Gastrocnemius medialis (tissue), 4 donors: ENCODE measurements around the gene DNAJA3. TPM values are rescaled to one million over a fixed set of nuclear protein-coding genes. Genes with fewer than 3 reads are reported as not detected.
A peak's percentile ranks its signal among the peaks of the same experiment; 100 is the strongest.

Experiments
- ATAC-seq, 2 donors: fragments of 150-250 bp; one replicate each; pipeline ENCODE4 v1.9.1; 2016
- DNase-seq, 2 donors: peaks; one replicate each; pipeline ENCODE4 v3.0.0-alpha.2; 2019
- H3K27ac ChIP-seq, 4 donors: fragments of 200-600 bp; sonication (generic); 1 replicate in 1 of 4; 2 replicates in 3 of 4; pipeline ENCODE4 v1.5.1; 2016 to 2018; ENCODE audit warnings: mild to moderate bottlenecking in 2 of 4, moderate library complexity in 1 of 4
- H3K27me3 ChIP-seq, 3 donors: fragments of 200-600 bp; sonication (generic) in 2 of 3; 1 replicate in 1 of 3; 2 replicates in 2 of 3; pipeline versions ENCODE4 v1.5.1 to v1.6.0; 2016 to 2019; ENCODE audit warnings: mild to moderate bottlenecking in 1 of 3, moderate library complexity in 1 of 3
- H3K36me3 ChIP-seq, 2 donors: fragments of 200-600 bp; sonication (generic) in 1 of 2; one replicate each; pipeline ENCODE4 v1.5.1; 2017 to 2018
- H3K4me1 ChIP-seq, 2 donors: fragments of 200-600 bp; sonication (generic) in 1 of 2; one replicate each; pipeline ENCODE4 v1.5.1; 2016 to 2017; ENCODE audit warnings: mild to moderate bottlenecking in 2 of 2
- H3K4me3 ChIP-seq, 4 donors: fragments of 200-600 bp; sonication (generic) in 3 of 4; 1 replicate in 1 of 4; 2 replicates in 3 of 4; pipeline ENCODE4 v1.5.1; 2016 to 2019; ENCODE audit warnings: mild to moderate bottlenecking in 2 of 4
- H3K9me3 ChIP-seq, 3 donors: fragments of 200-600 bp; sonication (generic) in 2 of 3; 1 replicate in 1 of 3; 2 replicates in 2 of 3; pipeline ENCODE4 v1.5.1; 2016 to 2019
- POLR2A ChIP-seq, 2 donors: fragments of 450-650 bp; IDR thresholded peaks; one replicate each; pipeline ENCODE4 v1.6.1; 2017; ENCODE audit warnings: antibody characterized with exemption in 2 of 2, mild to moderate bottlenecking in 2 of 2, moderate library complexity in 2 of 2
- in situ Hi-C, 4 donors: fragments of 200-750 bp; cut with MboI; loops; one replicate each; pipeline versions ENCODE4 v1.15.0 to v1.8.0; 2017; ENCODE audit warnings: low sequenced_read_pairs in 4 of 4
- intact Hi-C: fragments of 100-400 bp; cut with DNase I; formaldehyde crosslinking; loops from one replicate; pipeline ENCODE4 v1.15.1; 2023; ENCODE audit warnings: low total_unique reads
- total RNA-seq, 4 donors: library from RNA; depleted of rRNA; stranded (reverse); fragments of >200 nt; gene quantifications; one replicate each; pipeline versions ENCODE4 v1.1.0 to v1.2.3, GENCODE V29; 2016
- TF ChIP-seq, protein P1 (sequence below), 5 experiments: fragments of 450-650 bp in 3 of 5; fragments of 200-600 bp in 2 of 5; sonication (generic) in 2 of 5; IDR thresholded peaks in 4 of 5; conservative IDR thresholded peaks in 1 of 5; 1 replicate in 4 of 5; 2 replicates in 1 of 5; pipeline ENCODE4 v1.5.1; 2016 to 2019; ENCODE audit warnings: antibody characterized with exemption in 5 of 5, mild to moderate bottlenecking in 3 of 5, moderate library complexity in 3 of 5

DNAJA3 gene
- total RNA-seq, 4 donors from 2014 or later: 94.8 to 114 (median 103) TPM

GRCh38 chr16:4486126-4486893 lies 60.6 kb downstream of the DNAJA3 start:
- no peaks in the 10 kb centered on the region for H3K27me3 ChIP-seq
- peaks cover 0 to 22% of the 10 kb centered on the region in 2 donors for H3K36me3 ChIP-seq
- in situ Hi-C loops: loop anchor here in 2 of 4 donors (25.0 kb wide), 2 partner anchors 101 to 476 kb away; partner anchors contain the start of gene SEC14L5 (in 1 of the 2)
- intact Hi-C loops: no loop called here
- no peak overlapping the region for H3K4me3 ChIP-seq
- H3K9me3 ChIP-seq: no peaks in the 10 kb centered on the region
- TF ChIP-seq, protein P1, sequence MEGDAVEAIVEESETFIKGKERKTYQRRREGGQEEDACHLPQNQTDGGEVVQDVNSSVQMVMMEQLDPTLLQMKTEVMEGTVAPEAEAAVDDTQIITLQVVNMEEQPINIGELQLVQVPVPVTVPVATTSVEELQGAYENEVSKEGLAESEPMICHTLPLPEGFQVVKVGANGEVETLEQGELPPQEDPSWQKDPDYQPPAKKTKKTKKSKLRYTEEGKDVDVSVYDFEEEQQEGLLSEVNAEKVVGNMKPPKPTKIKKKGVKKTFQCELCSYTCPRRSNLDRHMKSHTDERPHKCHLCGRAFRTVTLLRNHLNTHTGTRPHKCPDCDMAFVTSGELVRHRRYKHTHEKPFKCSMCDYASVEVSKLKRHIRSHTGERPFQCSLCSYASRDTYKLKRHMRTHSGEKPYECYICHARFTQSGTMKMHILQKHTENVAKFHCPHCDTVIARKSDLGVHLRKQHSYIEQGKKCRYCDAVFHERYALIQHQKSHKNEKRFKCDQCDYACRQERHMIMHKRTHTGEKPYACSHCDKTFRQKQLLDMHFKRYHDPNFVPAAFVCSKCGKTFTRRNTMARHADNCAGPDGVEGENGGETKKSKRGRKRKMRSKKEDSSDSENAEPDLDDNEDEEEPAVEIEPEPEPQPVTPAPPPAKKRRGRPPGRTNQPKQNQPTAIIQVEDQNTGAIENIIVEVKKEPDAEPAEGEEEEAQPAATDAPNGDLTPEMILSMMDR (IDR thresholded peaks at IDR 0.05 in 4 of 5, conservative IDR thresholded peaks at IDR 0.05 in 1 of 5): no peak
- no peak for TF ChIP-seq POLR2A (IDR thresholded peaks at IDR 0.05)
- H3K4me1 ChIP-seq: peaks cover 22 to 30% of the 10 kb centered on the region in 2 donors
- peak overlapping the region; percentile 68 to 84 (median 74) for H3K27ac ChIP-seq
- peak; percentile 86 to 93 for ATAC-seq
- DNase-seq: peak; percentile 53 to 77

DNA sequence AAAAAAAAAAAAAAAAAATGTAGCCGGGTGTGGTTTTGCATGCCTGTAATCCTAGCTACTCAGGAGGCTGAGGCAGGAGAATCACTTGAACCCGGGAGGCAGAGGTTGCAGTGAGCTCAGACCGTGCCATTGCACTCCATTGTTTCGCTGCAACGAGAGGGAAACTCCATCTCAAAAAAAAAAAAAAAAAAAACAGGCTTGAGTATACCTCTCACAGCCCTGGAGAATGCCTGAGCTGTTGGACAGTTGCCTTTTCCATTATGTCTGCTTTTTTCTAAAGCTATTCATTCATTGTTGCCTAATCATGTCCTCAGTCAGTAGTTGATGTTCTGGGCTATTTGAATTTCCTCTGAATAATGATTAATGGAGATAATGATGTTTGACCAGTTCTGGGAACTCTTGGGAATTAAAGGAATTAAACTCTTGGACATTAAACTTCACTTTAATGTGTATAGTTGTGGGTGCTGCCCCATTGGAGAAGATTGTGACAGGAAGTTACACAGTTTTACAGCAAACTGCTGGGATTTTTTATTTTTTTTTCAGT lies 62.4 kb downstream of the DNAJA3 start:
- H3K36me3 ChIP-seq: peaks cover 0 to 22% of the 10 kb centered on the region in 2 donors
- H3K4me1 ChIP-seq: peaks cover 12 to 21% of the 10 kb centered on the region in 2 donors
- H3K27me3 ChIP-seq: no peaks in the 10 kb centered on the region
- ATAC-seq (peak; percentile 22 to 30), DNase-seq (no peak)
- intact Hi-C loops (no loop called here), in situ Hi-C loops (loop anchor here in 2 of 4 donors (25.0 kb wide), 2 partner anchors 99 to 474 kb away; partner anchors contain the start of gene SEC14L5 (in 1 of the 2))
- no peak overlapping the region for H3K4me3 ChIP-seq
- peak overlapping the region; percentile 2 to 61 (median 28) for H3K27ac ChIP-seq
- TF ChIP-seq, protein P1 (IDR thresholded peaks at IDR 0.05 in 4 of 5, conservative IDR thresholded peaks at IDR 0.05 in 1 of 5): no peak
- H3K9me3 ChIP-seq: no peaks in the 10 kb centered on the region

DNA sequence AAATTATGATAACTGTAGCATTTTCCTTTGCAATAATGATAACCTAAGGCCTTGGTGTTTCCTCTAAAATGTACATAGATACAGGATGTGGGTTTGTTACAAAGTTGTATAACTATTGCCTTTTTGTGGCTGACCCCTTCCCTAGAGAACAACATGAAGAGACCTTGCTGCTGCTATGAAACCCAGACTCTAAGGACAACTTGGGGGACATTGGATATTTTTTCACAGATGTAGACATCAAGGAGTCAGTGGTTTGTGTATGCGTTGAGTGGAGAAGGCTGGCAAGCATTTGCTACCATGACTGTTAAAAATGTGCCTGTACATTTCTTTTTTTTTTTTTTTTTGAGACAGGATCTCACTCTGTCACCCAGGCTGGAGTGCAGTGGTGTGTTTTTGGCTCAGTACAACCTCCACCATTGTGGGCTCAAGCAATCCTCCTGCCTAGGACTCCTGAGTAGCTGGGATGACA lies 62.9 kb downstream of the DNAJA3 start:
- in situ Hi-C loops (loop anchor here in 2 of 4 donors (25.0 kb wide), 2 partner anchors 99 to 474 kb away; partner anchors contain the start of gene SEC14L5 (in 1 of the 2)), intact Hi-C loops (no loop called here)
- H3K4me3 ChIP-seq: no peak overlapping the region
- DNase-seq: no peak
- H3K9me3 ChIP-seq: no peaks in the 10 kb centered on the region
- no peaks in the 10 kb centered on the region for H3K27me3 ChIP-seq
- H3K27ac ChIP-seq: peak overlapping the region; percentile 2 to 61 (median 28)
- no peak for ATAC-seq
- TF ChIP-seq POLR2A (IDR thresholded peaks at IDR 0.05): no peak
- TF ChIP-seq, protein P1 (IDR thresholded peaks at IDR 0.05 in 4 of 5, conservative IDR thresholded peaks at IDR 0.05 in 1 of 5): no peak
- H3K4me1 ChIP-seq: peaks cover 12 to 21% of the 10 kb centered on the region in 2 donors
- peaks cover 0 to 20% of the 10 kb centered on the region in 2 donors for H3K36me3 ChIP-seq

- no peak overlapping the region for H3K4me3 ChIP-seq
- peak overlapping the region in 2 of 4 donors; percentile 41 to 61 for H3K27ac ChIP-seq
- H3K9me3 ChIP-seq: no peaks in the 10 kb centered on the region
- TF ChIP-seq POLR2A (IDR thresholded peaks at IDR 0.05): no peak
- TF ChIP-seq, protein P1 (IDR thresholded peaks at IDR 0.05 in 4 of 5, conservative IDR thresholded peaks at IDR 0.05 in 1 of 5): no peak
- ATAC-seq: no peak
- intact Hi-C loops (loop anchor here (1.0 kb wide), 1 partner anchor 28 kb away; no protein-coding TSS in a partner anchor), in situ Hi-C loops (loop anchor here in 2 of 4 donors (25.0 kb wide), 2 partner anchors 98 to 473 kb away; partner anchors contain the start of gene SEC14L5 (in 1 of the 2))
- H3K27me3 ChIP-seq: no peaks in the 10 kb centered on the region
- DNase-seq: no peak
- H3K4me1 ChIP-seq: peaks cover 12 to 21% of the 10 kb centered on the region in 2 donors
- H3K36me3 ChIP-seq: peaks cover 0 to 15% of the 10 kb centered on the region in 2 donors
Observed at GRCh38 chr16:4489030-4489429, 63.4 kb downstream of the DNAJA3 start.
